Caco-2 (cell line): Measurements from ENCODE around the gene LIPH. TPM values are rescaled to one million over a fixed set of nuclear protein-coding genes. Genes with fewer than 3 reads are reported as not detected.
A peak's percentile ranks its signal among the peaks of the same experiment; 100 is the strongest.

Experiments
- BruUV-seq: library from RNA; stranded (reverse); fragments of 400-500 nt; replicated peaks from 2 replicates; lab custom pipeline; 2021; lab: Mats Ljungman, UMichigan
- CTCF ChIA-PET: fragments of 300-600 bp; sonication (Branson Sonifier 250); formaldehyde crosslinking; loops from one replicate; lab custom pipeline; 2022; ENCODE audit warnings: antibody characterized with exemption; lab: Charles Lee
- POLR2A ChIA-PET: fragments of 300-600 bp; sonication (Branson Sonifier 250); formaldehyde crosslinking; loops from one replicate; lab custom pipeline; 2022; ENCODE audit warnings: antibody characterized with exemption; lab: Charles Lee
- DNase-seq, 2 experiments: peaks; one replicate each; pipeline versions ENCODE4 v3.0.0 to v3.0.0-alpha.2; 2020 to 2022
- H3K27me3 ChIP-seq: replicated peaks from 2 replicates; pipeline ENCODE4 v1.6.0; 2011; ENCODE audit warnings: low read length; ENCODE audit not compliant: control insufficient read depth, insufficient read depth
- H3K36me3 ChIP-seq: 2 replicates; pipeline ENCODE4 v1.5.1; 2011; ENCODE audit warnings: low read length; ENCODE audit not compliant: control insufficient read depth, insufficient read depth
- H3K4me1 ChIP-seq: fragments of 250-450 bp; sonication (Bioruptor Pico); 2 replicates; pipeline ENCODE4 v1.5.1; 2020; ENCODE audit warnings: mild to moderate bottlenecking
- H3K4me3 ChIP-seq: 2 replicates; pipeline ENCODE4 v1.5.1; 2011; ENCODE audit warnings: low read depth, mild to moderate bottlenecking, control low read depth, low read length
- H3K9me3 ChIP-seq: fragments of 250-450 bp; sonication (Bioruptor Pico); 2 replicates; pipeline ENCODE4 v1.5.1; 2020; ENCODE audit warnings: mild to moderate bottlenecking, moderate library complexity
- H3K27ac Mint-ChIP-seq: one replicate; pipeline ENCODE4 v1.8.0; 2022; ENCODE audit warnings: mixed read lengths; ENCODE audit not compliant: unreplicated experiment
- H3K27me3 Mint-ChIP-seq: one replicate; pipeline ENCODE4 v1.8.0; 2022; ENCODE audit warnings: mixed read lengths; ENCODE audit not compliant: insufficient read depth, unreplicated experiment
- H3K36me3 Mint-ChIP-seq: one replicate; pipeline ENCODE4 v1.8.0; 2022; ENCODE audit warnings: mild to moderate bottlenecking, mixed read lengths; ENCODE audit not compliant: insufficient read depth, unreplicated experiment
- H3K4me1 Mint-ChIP-seq: one replicate; pipeline ENCODE4 v1.8.0; 2022; ENCODE audit warnings: low read depth, mixed read lengths; ENCODE audit not compliant: unreplicated experiment
- H3K4me3 Mint-ChIP-seq: one replicate; pipeline ENCODE4 v1.8.0; 2022; ENCODE audit warnings: mild to moderate bottlenecking, moderate library complexity, mixed read lengths; ENCODE audit not compliant: unreplicated experiment
- H3K9me3 Mint-ChIP-seq: one replicate; pipeline ENCODE4 v1.8.0; 2022; ENCODE audit warnings: mixed read lengths; ENCODE audit not compliant: unreplicated experiment
- intact Hi-C: fragments of 100-400 bp; cut with micrococcal nuclease; formaldehyde crosslinking; loops from one replicate; pipeline ENCODE4 v1.10.0; 2022; ENCODE audit not compliant: unreplicated experiment
- total RNA-seq: library from RNA; stranded (reverse); gene quantifications from 2 replicates; pipeline ENCODE4 v1.2.3, GENCODE V29; 2022
- TF ChIP-seq, protein P1 (sequence below), 2 experiments: fragments of 200-600 bp in 1 of 2; IDR thresholded peaks; 1 replicate in 1 of 2; 2 replicates in 1 of 2; pipeline versions ENCODE4 v1.5.1 to v1.8.0; 2011 to 2022; ENCODE audit warnings: antibody characterized with exemption in 1 of 2, control low read depth in 1 of 2, inconsistent platforms in 1 of 2, low read depth in 1 of 2, low read length in 1 of 2, mild to moderate bottlenecking in 1 of 2, moderate library complexity in 1 of 2; ENCODE audit not compliant: insufficient read depth in 1 of 2, severe bottlenecking in 1 of 2, unreplicated experiment in 1 of 2

LIPH gene
- total RNA-seq, 1 experiment from 2014 or later, result 6.1 TPM

DNA sequence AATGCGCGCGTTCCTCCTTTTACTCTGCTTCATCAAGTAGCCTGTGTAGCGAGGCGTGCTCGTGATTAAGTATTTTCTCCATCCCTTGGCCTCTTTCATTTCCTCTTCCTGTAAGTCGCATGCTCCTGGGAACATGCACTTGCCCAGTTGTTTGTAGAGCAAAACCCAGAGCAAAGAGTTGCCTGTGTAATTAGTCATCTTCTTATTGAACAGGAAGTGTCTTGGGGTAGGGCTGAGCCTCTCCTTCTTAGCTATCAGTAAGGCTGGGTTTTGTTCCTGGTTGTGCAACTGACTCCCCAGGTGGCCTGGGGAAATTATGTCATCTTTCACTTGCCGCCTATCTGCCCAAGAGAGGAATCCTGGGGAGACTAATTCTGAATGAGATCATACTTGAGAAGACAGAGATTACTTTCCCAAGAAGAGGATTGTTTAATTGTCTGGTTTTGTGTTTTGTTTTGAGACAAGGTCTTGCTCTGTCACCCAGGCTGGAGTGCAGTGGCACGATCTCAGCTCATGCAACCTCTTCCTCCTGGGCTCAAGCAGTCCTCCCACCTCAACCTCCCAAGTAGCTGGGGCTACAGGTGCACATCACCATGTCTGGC is 14.9 kb downstream of the LIPH start:
- no peaks in the 10 kb centered on the region for H3K27me3 Mint-ChIP-seq
- H3K4me3 ChIP-seq, result no peak overlapping the region
- H3K36me3 Mint-ChIP-seq, result no peaks in the 10 kb centered on the region
- intact Hi-C loops, result no loop called here
- H3K4me1 ChIP-seq, result peaks cover 14% of the 10 kb centered on the region
- ChIA-PET POLR2A (interaction anchor here (1.1 kb wide), 1 partner anchor 48 kb away, joined by 4 read pairs; no protein-coding TSS in a partner anchor), CTCF (no interaction called here)
- DNase-seq, result peak; percentile 79 to 84
- H3K4me1 Mint-ChIP-seq, result peaks cover 5% of the 10 kb centered on the region
- peak overlapping the region; percentile 78 for H3K27ac Mint-ChIP-seq
- no peaks in the 10 kb centered on the region for H3K36me3 ChIP-seq
- H3K27me3 ChIP-seq, result no peaks in the 10 kb centered on the region
- no peaks in the 10 kb centered on the region for H3K9me3 ChIP-seq
- TF ChIP-seq, protein P1, sequence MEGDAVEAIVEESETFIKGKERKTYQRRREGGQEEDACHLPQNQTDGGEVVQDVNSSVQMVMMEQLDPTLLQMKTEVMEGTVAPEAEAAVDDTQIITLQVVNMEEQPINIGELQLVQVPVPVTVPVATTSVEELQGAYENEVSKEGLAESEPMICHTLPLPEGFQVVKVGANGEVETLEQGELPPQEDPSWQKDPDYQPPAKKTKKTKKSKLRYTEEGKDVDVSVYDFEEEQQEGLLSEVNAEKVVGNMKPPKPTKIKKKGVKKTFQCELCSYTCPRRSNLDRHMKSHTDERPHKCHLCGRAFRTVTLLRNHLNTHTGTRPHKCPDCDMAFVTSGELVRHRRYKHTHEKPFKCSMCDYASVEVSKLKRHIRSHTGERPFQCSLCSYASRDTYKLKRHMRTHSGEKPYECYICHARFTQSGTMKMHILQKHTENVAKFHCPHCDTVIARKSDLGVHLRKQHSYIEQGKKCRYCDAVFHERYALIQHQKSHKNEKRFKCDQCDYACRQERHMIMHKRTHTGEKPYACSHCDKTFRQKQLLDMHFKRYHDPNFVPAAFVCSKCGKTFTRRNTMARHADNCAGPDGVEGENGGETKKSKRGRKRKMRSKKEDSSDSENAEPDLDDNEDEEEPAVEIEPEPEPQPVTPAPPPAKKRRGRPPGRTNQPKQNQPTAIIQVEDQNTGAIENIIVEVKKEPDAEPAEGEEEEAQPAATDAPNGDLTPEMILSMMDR (IDR thresholded peaks at IDR 0.05; ENCODE audit: insufficient read depth in 1 of 2, low read depth in 1 of 2, low read length in 1 of 2, severe bottlenecking in 1 of 2, unreplicated experiment in 1 of 2), result no peak
- no TSS peak for BruUV-seq
- no peaks in the 10 kb centered on the region for H3K9me3 Mint-ChIP-seq
- H3K4me3 Mint-ChIP-seq, result peak overlapping the region; percentile 51

DNA sequence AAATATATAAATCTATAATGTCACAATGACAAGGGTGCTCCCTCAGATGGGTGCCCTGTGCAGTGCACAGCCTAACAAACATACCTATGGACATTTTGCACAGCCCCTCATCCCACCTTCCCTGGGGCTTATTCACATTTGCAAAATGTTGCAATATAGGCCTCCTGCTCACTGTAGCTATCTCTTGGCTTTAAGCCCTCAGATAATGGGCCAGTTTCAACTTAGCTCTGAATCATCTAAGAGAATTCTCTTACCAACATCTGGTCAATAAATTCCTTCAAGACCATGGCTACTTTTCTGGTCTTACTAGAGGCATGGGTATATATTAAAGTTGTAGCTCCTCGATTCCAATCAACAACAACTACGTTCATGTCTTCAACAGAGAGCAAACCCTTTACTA is 17.9 kb downstream of the LIPH start:
- POLR2A ChIA-PET, result no interaction called here

DNA sequence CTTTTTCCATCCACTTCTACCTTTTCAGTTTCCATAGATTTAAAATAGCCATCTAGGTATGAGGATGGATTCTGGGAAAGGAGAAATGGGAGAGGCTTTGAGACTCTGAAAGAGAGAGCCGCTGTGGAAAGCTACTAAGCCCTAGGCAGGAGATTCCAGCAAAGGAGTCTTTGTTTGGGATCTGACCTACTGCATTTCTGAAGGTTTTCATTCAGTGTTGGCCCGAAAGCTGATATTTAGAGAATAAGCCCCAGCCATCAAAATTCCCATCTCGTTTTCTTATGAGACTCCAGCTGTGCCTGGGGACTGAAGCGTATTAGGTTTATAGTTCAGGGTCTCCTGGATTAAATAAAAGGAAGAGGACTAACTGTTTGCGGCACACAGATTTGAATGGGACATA is 19.5 kb downstream of the LIPH start:
- Histone ChIP-seq H3K9me3 (no peaks in the 10 kb centered on the region), H3K4me3 (no peak overlapping the region), H3K4me1 (peaks cover 13% of the 10 kb centered on the region), H3K36me3 (no peaks in the 10 kb centered on the region), H3K27me3 (no peaks in the 10 kb centered on the region)
- H3K36me3 Mint-ChIP-seq, result no peaks in the 10 kb centered on the region
- H3K27ac Mint-ChIP-seq, result no peak overlapping the region
- TF ChIP-seq, protein P1 (IDR thresholded peaks at IDR 0.05; ENCODE audit: insufficient read depth in 1 of 2, low read depth in 1 of 2, low read length in 1 of 2, severe bottlenecking in 1 of 2, unreplicated experiment in 1 of 2), result no peak
- BruUV-seq, result no TSS peak
- H3K4me3 Mint-ChIP-seq, result no peak overlapping the region
- peaks cover 2% of the 10 kb centered on the region for H3K4me1 Mint-ChIP-seq
- no peaks in the 10 kb centered on the region for H3K9me3 Mint-ChIP-seq
- POLR2A ChIA-PET, result no interaction called here
- intact Hi-C loops, result no loop called here
- no peaks in the 10 kb centered on the region for H3K27me3 Mint-ChIP-seq
- DNase-seq, result no peak
- CTCF ChIA-PET, result no interaction called here

More for the DNA sequence above, 17.9 kb downstream of the LIPH start:
- TF ChIP-seq, protein P1 (IDR thresholded peaks at IDR 0.05; ENCODE audit: insufficient read depth in 1 of 2, low read depth in 1 of 2, low read length in 1 of 2, severe bottlenecking in 1 of 2, unreplicated experiment in 1 of 2), result no peak
- no peaks in the 10 kb centered on the region for H3K27me3 Mint-ChIP-seq
- no peaks in the 10 kb centered on the region for H3K9me3 Mint-ChIP-seq
- H3K4me1 Mint-ChIP-seq, result no peaks in the 10 kb centered on the region
- Histone ChIP-seq H3K27me3 (no peaks in the 10 kb centered on the region), H3K36me3 (no peaks in the 10 kb centered on the region), H3K4me1 (peaks cover 14% of the 10 kb centered on the region), H3K4me3 (no peak overlapping the region), H3K9me3 (no peaks in the 10 kb centered on the region)
- no peak for DNase-seq
- intact Hi-C loops, result no loop called here
- BruUV-seq, result no TSS peak
- no peak overlapping the region for H3K27ac Mint-ChIP-seq
- H3K36me3 Mint-ChIP-seq, result no peaks in the 10 kb centered on the region
- CTCF ChIA-PET, result no interaction called here
- H3K4me3 Mint-ChIP-seq, result no peak overlapping the region
